Measurements from ENCODE around the gene SH2D1B.

The SH2D1B gene

DNA sequence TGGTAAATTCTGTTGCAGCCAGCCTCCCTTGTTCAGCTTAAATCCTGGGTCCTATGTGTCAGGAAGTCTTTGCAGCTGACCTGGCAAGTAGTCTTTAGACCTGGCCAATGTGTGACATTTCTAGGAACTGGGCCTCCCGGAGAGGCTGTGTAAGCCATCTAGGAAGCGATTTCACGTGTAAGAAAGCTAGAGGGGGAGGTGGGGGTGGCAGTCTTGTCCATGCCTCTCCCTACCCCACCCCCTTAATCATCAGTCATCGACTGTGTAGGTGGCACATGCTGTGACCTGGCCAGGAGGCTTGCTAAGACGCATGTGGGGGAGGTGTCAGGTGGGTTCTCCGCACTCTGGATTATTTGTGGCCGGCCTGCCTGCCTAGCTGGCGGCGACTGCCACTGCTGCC lies 22.0 kb downstream of the SH2D1B start:
- no peak for DNase-seq
- H3K27me3 Mint-ChIP-seq = peaks cover 26% of the 10 kb centered on the region
- CTCF ChIA-PET = interaction anchor here (1.1 to 2.1 kb wide), 3 partner anchors 24 to 597 kb away, joined by 3 to 7 read pairs (median 5); no protein-coding TSS in a partner anchor
- H3K27ac Mint-ChIP-seq = no peak overlapping the region
- H3K4me3 Mint-ChIP-seq = no peak overlapping the region
- no peaks in the 10 kb centered on the region for H3K9me3 Mint-ChIP-seq
- H3K36me3 Mint-ChIP-seq = no peaks in the 10 kb centered on the region
- peaks cover 4% of the 10 kb centered on the region for H3K4me1 Mint-ChIP-seq

DNA sequence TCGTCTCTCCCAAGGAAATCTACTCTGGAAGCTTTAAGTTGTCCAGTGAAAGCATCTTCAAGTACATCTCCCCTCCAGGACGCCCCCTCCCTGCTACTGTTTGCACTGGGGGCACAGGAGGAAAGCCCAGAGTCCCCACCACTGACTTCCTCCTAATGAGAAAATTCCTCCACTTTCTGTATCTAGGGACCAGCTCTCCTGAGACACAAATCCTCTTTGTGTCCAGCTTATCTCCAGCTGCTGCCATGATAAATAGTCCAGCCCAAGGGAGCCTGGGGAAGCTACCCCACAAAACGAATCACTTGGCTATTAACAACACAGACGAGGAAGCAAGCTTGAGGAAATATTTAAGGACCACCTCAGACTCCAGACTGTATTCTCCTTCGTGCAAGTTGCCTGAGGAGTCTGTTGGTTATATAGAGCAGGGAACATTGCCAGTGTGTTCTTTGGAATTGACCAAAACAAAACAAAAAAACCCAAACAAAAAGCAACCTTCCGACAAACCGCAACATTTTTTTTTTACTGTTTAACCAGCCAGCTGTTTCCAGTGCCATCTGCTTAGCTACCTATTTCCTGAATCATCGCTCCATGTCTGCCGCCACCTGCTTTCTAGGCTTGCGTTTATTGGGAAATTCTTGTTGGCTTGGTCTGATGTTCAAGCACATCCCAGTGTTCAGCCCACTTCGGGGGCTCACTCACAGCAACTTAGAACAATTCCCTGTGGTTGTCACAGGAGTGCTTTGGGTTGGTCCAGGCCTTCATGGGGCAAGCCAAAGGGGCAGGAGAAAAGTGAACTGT lies 22.7 kb downstream of the SH2D1B start:
- Mint-ChIP-seq H3K27ac (no peak overlapping the region), H3K4me3 (no peak overlapping the region), H3K36me3 (no peaks in the 10 kb centered on the region), H3K4me1 (peaks cover 4% of the 10 kb centered on the region), H3K9me3 (no peaks in the 10 kb centered on the region), H3K27me3 (peaks cover 26% of the 10 kb centered on the region)
- no peak for DNase-seq
- CTCF ChIA-PET = interaction anchor here (1.2 to 2.1 kb wide), 2 partner anchors 24 to 333 kb away, joined by 5 to 7 read pairs; no protein-coding TSS in a partner anchor

DNA sequence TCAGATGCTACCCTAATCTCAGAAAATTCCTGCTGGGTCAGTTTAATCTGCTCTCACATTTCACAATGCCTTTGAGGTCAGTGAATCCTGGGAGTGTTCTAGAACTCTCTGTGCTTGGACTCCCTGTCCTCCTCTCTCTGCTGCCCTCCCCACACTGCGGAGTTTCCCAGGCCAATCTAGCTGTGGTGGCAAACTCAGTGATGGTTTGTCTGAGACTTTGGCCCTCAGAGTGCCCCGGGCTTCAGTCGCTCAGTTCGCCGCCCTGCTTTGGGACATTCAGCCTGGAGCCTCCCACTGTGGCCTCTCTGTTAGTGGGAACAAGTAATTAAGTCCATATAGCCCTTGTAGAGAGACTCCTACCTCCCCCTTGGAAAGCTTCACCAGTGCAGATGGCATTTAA lies 23.3 kb downstream of the SH2D1B start:
- peaks cover 26% of the 10 kb centered on the region for H3K27me3 Mint-ChIP-seq
- DNase-seq = no peak
- H3K4me3 Mint-ChIP-seq = no peak overlapping the region
- H3K27ac Mint-ChIP-seq = no peak overlapping the region
- peaks cover 4% of the 10 kb centered on the region for H3K4me1 Mint-ChIP-seq
- H3K36me3 Mint-ChIP-seq = no peaks in the 10 kb centered on the region
- H3K9me3 Mint-ChIP-seq = no peaks in the 10 kb centered on the region
- CTCF ChIA-PET = interaction anchor here (1.2 to 2.1 kb wide), 2 partner anchors 23 to 332 kb away, joined by 5 to 7 read pairs; no protein-coding TSS in a partner anchor

DNA sequence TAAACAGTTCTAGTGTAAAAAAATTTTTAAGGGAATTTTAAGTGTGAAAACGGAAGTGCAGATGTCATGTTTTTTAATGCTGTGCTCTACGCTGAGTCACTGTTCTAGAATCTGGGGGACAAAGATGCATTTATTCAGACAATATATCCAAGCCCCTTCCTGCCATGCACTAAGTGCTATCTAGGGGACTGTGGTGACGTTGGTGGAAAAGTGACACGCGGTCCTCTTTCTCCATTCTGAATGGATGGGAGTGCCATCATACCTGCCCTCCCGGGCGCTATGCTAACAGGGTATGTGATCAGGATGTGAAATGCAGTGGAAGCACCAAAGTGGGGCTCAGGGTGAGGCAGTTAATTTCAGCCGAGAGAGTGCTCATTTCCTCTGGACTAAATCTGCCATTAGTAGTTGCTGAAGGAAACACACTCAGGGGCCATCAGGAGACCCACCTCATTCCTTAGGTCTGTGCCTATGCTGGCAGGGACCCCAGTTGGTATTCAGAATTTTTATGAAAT lies 23.8 kb downstream of the SH2D1B start:
- DNase-seq = no peak
- Mint-ChIP-seq H3K4me1 (peaks cover 4% of the 10 kb centered on the region), H3K36me3 (no peaks in the 10 kb centered on the region), H3K9me3 (no peaks in the 10 kb centered on the region), H3K27me3 (peaks cover 26% of the 10 kb centered on the region), H3K27ac (no peak overlapping the region), H3K4me3 (no peak overlapping the region)
- CTCF ChIA-PET = interaction anchor here (2.1 kb wide), 1 partner anchor 332 kb away, joined by 7 read pairs; no protein-coding TSS in a partner anchor

DNA sequence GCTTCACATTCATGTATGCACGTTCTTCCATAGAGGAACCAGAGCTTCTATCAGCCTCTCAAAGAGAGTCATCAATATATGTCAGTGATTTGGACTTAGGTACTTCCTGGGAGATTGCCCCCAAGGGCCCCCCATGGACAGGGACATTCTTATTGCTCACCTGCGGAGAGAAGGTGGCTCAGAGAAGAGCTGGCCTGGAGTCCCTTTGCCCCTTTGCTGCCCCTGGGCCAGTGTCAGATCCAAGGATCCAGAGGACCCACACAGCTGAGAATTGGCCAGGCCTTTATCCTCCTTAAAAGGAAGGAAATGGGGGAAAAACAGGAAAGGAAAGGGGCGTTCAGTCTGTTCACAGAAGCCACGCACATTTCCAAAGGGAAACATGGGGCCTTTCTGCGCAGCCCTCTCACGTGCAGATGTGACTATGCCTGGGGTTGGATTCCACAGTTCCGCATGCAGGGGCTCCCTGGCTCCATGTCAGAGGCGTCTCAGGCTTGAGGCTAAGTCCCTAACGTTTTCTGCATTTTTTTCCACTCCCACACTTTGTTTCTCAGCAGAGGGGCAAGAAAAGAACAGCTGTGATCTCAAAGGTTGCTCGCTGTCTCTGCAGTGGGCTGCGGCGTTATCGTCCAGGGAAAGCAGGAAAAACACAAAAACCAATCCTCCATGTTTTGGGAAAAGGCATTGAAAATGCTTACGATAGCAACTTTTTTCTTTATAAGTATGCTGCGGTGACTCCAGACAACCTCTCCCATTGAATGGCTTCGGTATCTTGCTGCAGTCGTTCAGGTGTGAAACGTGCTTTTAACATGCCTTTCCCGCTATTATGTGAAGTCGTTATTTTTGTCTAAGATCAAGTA lies 24.5 kb downstream of the SH2D1B start:
- Mint-ChIP-seq H3K9me3 (no peaks in the 10 kb centered on the region), H3K36me3 (no peaks in the 10 kb centered on the region), H3K4me1 (peaks cover 4% of the 10 kb centered on the region), H3K27me3 (peaks cover 26% of the 10 kb centered on the region), H3K4me3 (no peak overlapping the region), H3K27ac (no peak overlapping the region)
- CTCF ChIA-PET = no interaction called here
- no peak for DNase-seq

DNA sequence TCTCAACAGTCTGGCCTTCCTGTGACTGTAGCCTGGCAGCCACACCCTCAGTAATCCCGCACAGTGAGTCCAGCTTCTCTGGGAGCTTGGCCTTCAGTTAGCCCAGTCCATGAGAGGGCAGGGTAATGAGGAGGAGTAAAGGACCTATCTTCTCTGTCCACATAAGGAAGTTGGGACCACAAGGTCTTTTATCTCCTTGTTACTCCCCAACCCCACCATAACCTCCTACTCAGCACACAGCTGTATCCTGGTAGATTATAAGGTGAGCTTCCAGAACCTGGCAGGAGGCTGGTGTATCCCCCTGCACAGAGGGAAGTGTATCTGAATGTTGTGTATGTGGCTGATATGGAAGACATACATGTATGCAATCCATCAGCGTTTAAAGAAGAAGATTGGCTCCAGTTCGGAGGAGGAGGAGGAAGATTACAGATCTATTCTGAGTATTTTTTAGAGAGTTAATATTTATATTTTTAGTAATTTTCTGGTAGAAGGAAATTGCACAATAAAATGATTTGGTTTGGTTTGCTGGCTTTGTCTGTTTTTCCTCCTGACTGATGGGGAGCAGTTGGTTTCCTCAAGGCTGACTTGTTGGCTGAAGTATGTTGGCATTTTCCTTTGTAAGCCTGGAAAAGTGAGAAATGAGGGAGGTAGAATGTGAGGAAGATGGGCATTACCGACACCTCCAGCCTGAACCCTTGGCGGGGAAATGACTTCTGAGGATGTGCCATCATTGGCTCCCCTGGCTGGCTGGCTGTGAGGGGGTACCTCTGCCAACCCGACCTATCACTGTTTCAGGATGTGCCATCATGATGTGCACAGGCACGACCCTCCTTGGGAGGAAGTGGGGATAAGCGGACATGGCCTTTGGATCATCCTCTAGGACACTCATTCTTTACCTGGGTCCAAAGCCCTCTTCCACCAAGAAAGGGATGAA lies 25.4 kb downstream of the SH2D1B start:
- CTCF ChIA-PET = interaction anchor here (1.3 kb wide), 1 partner anchor 330 kb away, joined by 3 read pairs; no protein-coding TSS in a partner anchor
- no peak overlapping the region for H3K27ac Mint-ChIP-seq
- H3K36me3 Mint-ChIP-seq = no peaks in the 10 kb centered on the region
- peaks cover 26% of the 10 kb centered on the region for H3K27me3 Mint-ChIP-seq
- no peak overlapping the region for H3K4me3 Mint-ChIP-seq
- DNase-seq = no peak
- no peaks in the 10 kb centered on the region for H3K9me3 Mint-ChIP-seq
- peaks cover 4% of the 10 kb centered on the region for H3K4me1 Mint-ChIP-seq

DNA sequence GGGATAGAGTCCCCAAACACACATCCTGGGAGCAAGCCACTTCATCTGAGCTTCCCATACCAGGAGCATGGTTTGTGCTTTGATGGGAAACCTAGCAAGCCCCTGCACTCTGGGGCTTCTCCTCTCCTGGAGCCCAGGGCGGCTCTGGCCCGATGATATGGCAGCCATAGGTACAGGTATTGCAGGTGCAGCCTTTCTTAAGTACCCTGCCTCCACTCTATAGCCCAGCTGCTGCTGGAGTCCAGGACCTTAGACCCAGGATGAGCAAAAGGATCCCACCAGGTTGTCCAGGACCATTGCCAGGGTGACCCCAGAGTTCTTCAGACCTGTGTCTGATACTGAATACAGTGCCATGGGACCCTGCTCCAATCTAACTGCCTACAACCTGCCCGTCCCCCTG lies 26.2 kb downstream of the SH2D1B start:
- Mint-ChIP-seq H3K4me1 (peaks cover 4% of the 10 kb centered on the region), H3K4me3 (no peak overlapping the region), H3K27ac (no peak overlapping the region), H3K36me3 (no peaks in the 10 kb centered on the region), H3K27me3 (peaks cover 23% of the 10 kb centered on the region), H3K9me3 (no peaks in the 10 kb centered on the region)
- DNase-seq = no peak
- CTCF ChIA-PET = interaction anchor here (1.3 kb wide), 1 partner anchor 330 kb away, joined by 3 read pairs; no protein-coding TSS in a partner anchor

DNA sequence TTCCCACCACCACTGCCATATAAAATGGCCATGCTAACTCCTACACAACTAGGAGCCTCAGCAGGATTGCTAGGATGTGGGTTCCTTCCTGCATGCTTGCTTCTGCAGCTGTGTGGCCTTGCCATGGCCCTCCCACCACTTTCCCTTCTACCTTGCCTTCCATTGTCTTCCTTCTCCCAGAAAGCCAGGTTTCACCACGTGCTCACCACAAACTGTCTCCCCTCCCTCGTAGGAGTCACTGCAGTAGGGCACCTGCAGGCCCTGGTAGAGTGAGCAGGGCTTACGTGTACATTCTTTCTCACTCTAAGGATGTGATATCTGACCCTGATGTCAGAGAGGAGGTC lies 26.7 kb downstream of the SH2D1B start:
- CTCF ChIA-PET = interaction anchor here (1.3 kb wide), 1 partner anchor 329 kb away, joined by 3 read pairs; no protein-coding TSS in a partner anchor
- H3K4me3 Mint-ChIP-seq = no peak overlapping the region

DNA sequence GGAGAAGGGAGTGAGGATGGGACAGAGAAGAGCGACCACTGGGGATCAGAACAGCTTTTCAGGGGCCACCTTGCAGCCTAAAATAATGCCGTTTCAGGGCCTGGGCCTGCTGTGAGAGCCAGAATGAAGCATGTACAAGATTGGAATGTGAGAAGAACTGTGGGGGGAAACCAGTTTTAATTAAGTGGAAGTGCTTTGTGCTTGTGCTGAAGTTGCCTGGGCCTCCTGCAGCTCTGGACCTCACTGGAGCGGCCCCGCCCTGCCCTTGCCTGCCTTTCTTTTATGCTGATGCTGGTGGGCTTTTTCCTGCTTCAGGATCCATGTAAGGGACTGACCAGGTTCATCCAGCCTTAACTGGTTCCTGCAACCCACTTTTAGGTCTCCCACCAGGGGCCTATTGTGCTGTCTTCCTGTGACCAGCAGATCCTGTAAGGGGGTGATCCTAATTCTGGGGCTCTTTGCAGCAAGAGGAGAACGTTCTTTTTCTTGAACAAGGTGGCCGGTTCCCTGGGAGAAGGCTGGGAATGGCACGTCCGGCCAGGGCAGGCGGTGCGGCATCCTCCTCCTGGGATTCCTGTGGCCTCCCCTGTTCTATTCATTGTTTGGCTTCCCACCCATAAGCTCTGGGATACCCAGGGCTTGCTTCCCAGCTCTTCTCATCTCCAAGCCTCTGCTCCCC lies 27.2 kb downstream of the SH2D1B start:
- Mint-ChIP-seq H3K9me3 (no peaks in the 10 kb centered on the region), H3K27me3 (peaks cover 13% of the 10 kb centered on the region), H3K4me1 (peaks cover 4% of the 10 kb centered on the region), H3K4me3 (no peak overlapping the region), H3K36me3 (no peaks in the 10 kb centered on the region), H3K27ac (no peak overlapping the region)
- DNase-seq = no peak
- CTCF ChIA-PET = interaction anchor here (1.3 kb wide), 1 partner anchor 329 kb away, joined by 3 read pairs; no protein-coding TSS in a partner anchor

More for the DNA sequence above, 26.7 kb downstream of the SH2D1B start:
- Mint-ChIP-seq H3K36me3 (no peaks in the 10 kb centered on the region), H3K4me1 (peaks cover 4% of the 10 kb centered on the region), H3K27me3 (peaks cover 19% of the 10 kb centered on the region), H3K9me3 (no peaks in the 10 kb centered on the region), H3K27ac (no peak overlapping the region)
- DNase-seq = no peak

DNA sequence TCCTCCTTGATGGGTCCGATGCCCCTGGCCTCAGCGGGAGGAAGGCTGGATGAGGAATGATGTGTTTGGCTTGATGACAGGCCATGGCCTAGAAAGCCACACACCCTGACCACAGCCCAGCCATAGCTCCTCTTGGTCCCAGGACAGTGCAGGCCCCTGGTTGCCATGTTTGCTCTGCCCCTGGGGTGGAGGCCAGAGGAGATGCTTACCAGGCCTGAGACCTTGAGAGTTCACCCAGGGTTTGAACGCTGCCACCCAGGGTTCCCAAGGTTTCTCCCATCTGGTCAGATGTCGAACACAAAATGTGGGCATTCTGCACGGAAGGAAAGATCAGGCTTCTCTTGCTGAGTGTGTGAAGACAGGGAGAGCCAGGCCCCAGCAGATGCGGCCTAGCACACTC lies 27.8 kb downstream of the SH2D1B start:
- Mint-ChIP-seq H3K4me3 (no peak overlapping the region), H3K27ac (no peak overlapping the region), H3K4me1 (no peaks in the 10 kb centered on the region), H3K9me3 (no peaks in the 10 kb centered on the region), H3K27me3 (peaks cover 7% of the 10 kb centered on the region), H3K36me3 (no peaks in the 10 kb centered on the region)
- no peak for DNase-seq
- CTCF ChIA-PET = no interaction called here

DNA sequence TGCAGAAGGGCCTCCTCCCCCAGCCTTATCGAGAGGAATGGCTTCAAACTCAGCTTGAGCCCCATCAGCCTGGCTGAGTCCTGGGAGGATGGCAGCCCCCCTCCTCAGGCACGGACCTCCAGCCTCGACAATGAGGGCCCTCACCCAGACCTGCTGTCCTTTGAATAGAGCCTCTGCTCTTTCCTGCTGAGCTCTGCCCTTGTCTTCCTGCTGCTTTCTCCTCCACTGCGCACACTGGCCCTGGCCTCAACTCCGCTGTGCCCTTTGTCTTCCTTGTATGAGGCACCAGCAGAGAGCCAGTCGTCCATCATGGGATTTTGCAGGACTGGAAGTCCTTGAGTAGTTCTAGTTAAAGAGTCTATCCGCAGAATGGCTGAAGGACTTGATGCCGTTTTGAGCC lies 28.4 kb downstream of the SH2D1B start:
- no peaks in the 10 kb centered on the region for H3K9me3 Mint-ChIP-seq
- CTCF ChIA-PET = no interaction called here
- H3K27me3 Mint-ChIP-seq = peaks cover 1% of the 10 kb centered on the region

DNA sequence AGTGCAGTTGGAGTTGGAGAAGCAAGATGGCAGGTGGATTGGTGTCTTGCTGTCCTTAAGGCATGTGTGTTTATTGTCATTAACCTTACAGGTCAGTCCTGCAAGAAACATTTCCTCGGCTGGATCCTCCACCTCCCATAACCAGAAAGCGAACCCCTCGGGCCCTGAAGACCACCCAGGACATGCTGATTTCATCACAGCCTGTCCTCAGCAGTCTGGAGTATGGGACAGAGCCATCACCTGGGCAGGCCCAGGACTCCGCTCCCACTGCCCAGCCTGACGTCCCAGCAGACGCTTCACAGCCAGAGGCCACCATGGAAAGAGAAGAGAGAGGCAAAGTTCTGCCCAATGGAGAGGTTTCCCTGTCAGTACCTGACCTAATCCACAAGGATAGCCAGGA lies 28.8 kb downstream of the SH2D1B start:
- no peaks in the 10 kb centered on the region for H3K36me3 Mint-ChIP-seq
- H3K27me3 Mint-ChIP-seq = no peaks in the 10 kb centered on the region
- CTCF ChIA-PET = no interaction called here

More for the DNA sequence above, 28.4 kb downstream of the SH2D1B start:
- Mint-ChIP-seq H3K4me1 (no peaks in the 10 kb centered on the region), H3K27ac (no peak overlapping the region), H3K36me3 (no peaks in the 10 kb centered on the region), H3K4me3 (no peak overlapping the region)
- DNase-seq = no peak

More for the DNA sequence above, 28.8 kb downstream of the SH2D1B start:
- no peaks in the 10 kb centered on the region for H3K9me3 Mint-ChIP-seq
- H3K4me3 Mint-ChIP-seq = no peak overlapping the region
- no peaks in the 10 kb centered on the region for H3K4me1 Mint-ChIP-seq
- H3K27ac Mint-ChIP-seq = no peak overlapping the region
- DNase-seq = no peak
